Ramos (cell line): Measurements from ENCODE around the gene ZDHHC9.
"Not testable (repeated sequence)": the region's sequence is repeated elsewhere in the genome, so short reads cannot be mapped to it uniquely, and the experiment has no call there.

Experiments
- in situ Hi-C: fragments of 300-500 bp; cut with MboI; formaldehyde crosslinking; loops from one replicate; pipeline ENCODE4 v1.14.3; 2022; ENCODE audit warnings: low sequenced_read_pairs; ENCODE audit not compliant: unreplicated experiment

The ZDHHC9 gene

GRCh38 chrX:129843459-129844306 lies at the start of gene ZDHHC9:
ZDHHC9 (minus strand) TSS chrX:129843886; CDS start chrX:129841945, 1,941 bp downstream.
- in situ Hi-C loops: no loop called here

- in situ Hi-C loops: no loop called here
These were observed 33.7 kb upstream of the ZDHHC9 start for GRCh38 chrX:129877401-129877800.

GRCh38 chrX:129876771-129877305 lies 33.2 kb upstream of the ZDHHC9 start:
- in situ Hi-C loops: no loop called here

- in situ Hi-C loops: no loop called here
These were observed 32.0 kb upstream of the ZDHHC9 start for GRCh38 chrX:129875669-129876068.

- in situ Hi-C loops: no loop called here
These were observed 28.8 kb upstream of the ZDHHC9 start for GRCh38 chrX:129872524-129872923.

- in situ Hi-C loops: not testable (repeated sequence)
These were observed 22.6 kb upstream of the ZDHHC9 start for GRCh38 chrX:129866321-129866720.

GRCh38 chrX:129859134-129859533 lies 15.4 kb upstream of the ZDHHC9 start:
- in situ Hi-C loops: not testable (repeated sequence)

GRCh38 chrX:129851825-129852224 lies 8.1 kb upstream of the ZDHHC9 start:
- in situ Hi-C loops: not testable (repeated sequence)

GRCh38 chrX:129846716-129847115 lies 3.0 kb upstream of the ZDHHC9 start:
- in situ Hi-C loops: no loop called here

GRCh38 chrX:129845616-129846190 lies 2.0 kb upstream of the ZDHHC9 start:
- in situ Hi-C loops: no loop called here

- in situ Hi-C loops: no loop called here
These were observed 552 bp downstream of the ZDHHC9 start for GRCh38 chrX:129843209-129843458.

GRCh38 chrX:129842510-129843208 lies 1.0 kb downstream of the ZDHHC9 start:
- in situ Hi-C loops: no loop called here

GRCh38 chrX:129840344-129840743 lies 3.3 kb downstream of the ZDHHC9 start:
- in situ Hi-C loops: no loop called here

GRCh38 chrX:129836827-129837226 lies 6.9 kb downstream of the ZDHHC9 start:
- in situ Hi-C loops: no loop called here

GRCh38 chrX:129833153-129833990 lies 10.3 kb downstream of the ZDHHC9 start:
- in situ Hi-C loops: no loop called here

- in situ Hi-C loops: no loop called here
These were observed 12.4 kb downstream of the ZDHHC9 start for GRCh38 chrX:129831091-129831885.

GRCh38 chrX:129830494-129830893 lies 13.2 kb downstream of the ZDHHC9 start:
- in situ Hi-C loops: no loop called here

- in situ Hi-C loops: loop anchor here (10.0 kb wide), 1 partner anchor 71 kb away; no protein-coding TSS in a partner anchor
These were observed 17.8 kb downstream of the ZDHHC9 start for GRCh38 chrX:129825746-129826505.

GRCh38 chrX:129824620-129825019 lies 19.1 kb downstream of the ZDHHC9 start:
- in situ Hi-C loops: loop anchor here (10.0 kb wide), 1 partner anchor 70 kb away; no protein-coding TSS in a partner anchor
